GM18951 (cell line): Measurements from ENCODE around the gene NSUN2.

Experiments
- POLR2A ChIP-seq: IDR thresholded peaks from 4 replicates; pipeline ENCODE4 v1.6.1; 2011; ENCODE audit warnings: mild to moderate bottlenecking; ENCODE audit not compliant: insufficient read length, insufficient read depth; ENCODE audit errors: extremely low read depth
- in situ Hi-C: fragments of 300-500 bp; cut with MboI; formaldehyde crosslinking; loops from one replicate; pipeline ENCODE4 v1.12.0; 2022; ENCODE audit warnings: low sequenced_read_pairs, mixed read lengths, inconsistent platforms; ENCODE audit not compliant: unreplicated experiment

NSUN2 gene

GRCh38 chr5:6591671-6592288, 41.1 kb downstream of the NSUN2 start:
- TF ChIP-seq POLR2A: no peak
- in situ Hi-C loops: no loop called here

- in situ Hi-C loops: no loop called here
- no peak for TF ChIP-seq POLR2A
Observed at GRCh38 chr5:6590581-6590980, 42.3 kb downstream of the NSUN2 start.

GRCh38 chr5:6587171-6587570, 45.7 kb downstream of the NSUN2 start:
- in situ Hi-C loops: no loop called here
- TF ChIP-seq POLR2A: no peak

GRCh38 chr5:6586647-6587042, 46.2 kb downstream of the NSUN2 start:
- in situ Hi-C loops: no loop called here
- no peak for TF ChIP-seq POLR2A

GRCh38 chr5:6585939-6586646, 46.8 kb downstream of the NSUN2 start:
- in situ Hi-C loops: no loop called here
- no peak for TF ChIP-seq POLR2A

- TF ChIP-seq POLR2A: no peak
- in situ Hi-C loops: no loop called here
Observed at GRCh38 chr5:6585168-6585567, 47.7 kb downstream of the NSUN2 start.

- in situ Hi-C loops: no loop called here
- TF ChIP-seq POLR2A: no peak
Observed at GRCh38 chr5:6584727-6585126, 48.1 kb downstream of the NSUN2 start.

- in situ Hi-C loops: no loop called here
- no peak for TF ChIP-seq POLR2A
Observed at GRCh38 chr5:6584101-6584645, 48.7 kb downstream of the NSUN2 start.

GRCh38 chr5:6583049-6583880, 49.6 kb downstream of the NSUN2 start:
- in situ Hi-C loops: no loop called here
- no peak for TF ChIP-seq POLR2A

- TF ChIP-seq POLR2A: no peak
- in situ Hi-C loops: no loop called here
Observed at GRCh38 chr5:6582507-6583048, 50.3 kb downstream of the NSUN2 start.

GRCh38 chr5:6581559-6582426, 51.1 kb downstream of the NSUN2 start:
- no peak for TF ChIP-seq POLR2A
- in situ Hi-C loops: no loop called here

GRCh38 chr5:6581090-6581489, 51.8 kb downstream of the NSUN2 start:
- TF ChIP-seq POLR2A: no peak
- in situ Hi-C loops: no loop called here

- TF ChIP-seq POLR2A: no peak
- in situ Hi-C loops: no loop called here
Observed at GRCh38 chr5:6579535-6579934, 53.3 kb downstream of the NSUN2 start.
